ENCODE data around the gene DHX40.

DNA sequence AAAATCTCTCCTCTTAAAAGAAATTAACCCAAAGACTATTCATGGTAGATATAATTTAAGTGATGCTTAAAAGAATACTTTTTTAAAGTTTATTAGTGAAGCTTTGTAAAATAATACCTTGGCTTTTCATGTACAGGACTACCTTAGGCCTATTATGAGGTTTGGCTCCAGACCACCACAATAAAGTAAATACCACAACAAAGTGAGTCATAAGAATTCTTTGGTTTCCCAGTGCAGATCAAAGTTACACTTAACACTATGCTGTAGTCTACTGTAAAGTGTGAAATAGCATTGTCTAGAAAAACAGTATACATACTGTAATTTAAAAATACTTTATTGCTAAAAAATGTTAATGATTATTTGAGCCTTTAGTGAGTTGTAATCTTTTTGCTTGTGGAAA is 85.9 kb downstream of the DHX40 start:
- TF ChIP-seq, protein P1, sequence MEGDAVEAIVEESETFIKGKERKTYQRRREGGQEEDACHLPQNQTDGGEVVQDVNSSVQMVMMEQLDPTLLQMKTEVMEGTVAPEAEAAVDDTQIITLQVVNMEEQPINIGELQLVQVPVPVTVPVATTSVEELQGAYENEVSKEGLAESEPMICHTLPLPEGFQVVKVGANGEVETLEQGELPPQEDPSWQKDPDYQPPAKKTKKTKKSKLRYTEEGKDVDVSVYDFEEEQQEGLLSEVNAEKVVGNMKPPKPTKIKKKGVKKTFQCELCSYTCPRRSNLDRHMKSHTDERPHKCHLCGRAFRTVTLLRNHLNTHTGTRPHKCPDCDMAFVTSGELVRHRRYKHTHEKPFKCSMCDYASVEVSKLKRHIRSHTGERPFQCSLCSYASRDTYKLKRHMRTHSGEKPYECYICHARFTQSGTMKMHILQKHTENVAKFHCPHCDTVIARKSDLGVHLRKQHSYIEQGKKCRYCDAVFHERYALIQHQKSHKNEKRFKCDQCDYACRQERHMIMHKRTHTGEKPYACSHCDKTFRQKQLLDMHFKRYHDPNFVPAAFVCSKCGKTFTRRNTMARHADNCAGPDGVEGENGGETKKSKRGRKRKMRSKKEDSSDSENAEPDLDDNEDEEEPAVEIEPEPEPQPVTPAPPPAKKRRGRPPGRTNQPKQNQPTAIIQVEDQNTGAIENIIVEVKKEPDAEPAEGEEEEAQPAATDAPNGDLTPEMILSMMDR (IDR thresholded peaks at IDR 0.05), result no peak
- no peak for TF ChIP-seq POLR2AphosphoS5 (IDR thresholded peaks at IDR 0.05; ENCODE audit: low read depth, low read length)
- no peak for TF ChIP-seq REST (IDR thresholded peaks at IDR 0.05; ENCODE audit: insufficient read depth in 1 of 2, low read depth in 2 of 2, low read length in 1 of 2)
- TF ChIP-seq SIN3A (IDR thresholded peaks at IDR 0.05; ENCODE audit: borderline replicate concordance, insufficient read depth, low read depth, low read length), result no peak
